ENCODE data around the gene PCBP3. TPM values are rescaled to one million over a fixed set of nuclear protein-coding genes. Genes with fewer than 3 reads are reported as not detected.
"Not testable (repeated sequence)": the region's sequence is repeated elsewhere in the genome, so short reads cannot be mapped to it uniquely, and the experiment has no call there.

PCBP3 gene
- total RNA-seq, 2 experiments from 2014 or later, result 3.4 to 3.8 TPM

DNA sequence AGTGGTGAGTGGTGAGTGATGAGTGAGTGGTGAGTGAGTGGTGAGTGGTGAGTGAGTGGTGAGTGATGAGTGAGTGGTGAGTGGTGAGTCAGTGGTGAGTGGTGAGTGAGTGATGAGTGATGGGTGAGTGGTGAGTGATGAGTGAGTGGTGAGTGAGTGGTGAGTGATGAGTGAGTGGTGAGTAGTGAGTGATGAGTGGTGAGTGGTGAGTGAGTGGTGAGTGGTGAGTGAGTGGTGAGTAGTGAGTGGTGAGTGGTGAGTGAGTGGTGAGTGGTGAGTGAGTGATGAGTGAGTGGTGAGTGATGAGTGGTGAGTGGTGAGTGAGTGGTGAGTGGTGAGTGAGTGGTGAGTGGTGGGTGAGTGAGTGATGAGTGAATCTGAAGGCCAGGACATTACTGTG is 172.3 kb downstream of the PCBP3 start:
- DNase-seq; H3K9me3 ChIP-seq (ENCODE audit: control insufficient read depth in 1 of 2, insufficient read depth in 1 of 2, low read length in 2 of 2); H3K9me3 Mint-ChIP-seq; POLR2A ChIA-PET; H3K4me3 ChIP-seq (ENCODE audit: low read length); CTCF ChIA-PET; H3K36me3 ChIP-seq (ENCODE audit: insufficient read depth, low read length); H3K27ac ChIP-seq (ENCODE audit: low read depth in 1 of 2, low read length in 2 of 2); ATAC-seq (ENCODE audit: poor library complexity); H3K27ac Mint-ChIP-seq; H3K27me3 Mint-ChIP-seq; H3K36me3 Mint-ChIP-seq (ENCODE audit: low read depth); H3K27me3 ChIP-seq (ENCODE audit: control insufficient read depth in 1 of 2, insufficient read depth in 2 of 2, low read length in 2 of 2); H3K4me3 Mint-ChIP-seq: not testable (repeated sequence)
- peaks cover 15% of the 10 kb centered on the region for H3K4me1 ChIP-seq (ENCODE audit: insufficient read depth, low read length)
- intact Hi-C loops (cut with DNase I, micrococcal nuclease), result loop anchor here in 1 of 2 experiments (10.0 kb wide), 2 partner anchors 51 to 171 kb away; partner anchors contain the start of gene PCBP3
- peaks cover 20% of the 10 kb centered on the region for H3K4me1 Mint-ChIP-seq (ENCODE audit: low read depth)

DNA sequence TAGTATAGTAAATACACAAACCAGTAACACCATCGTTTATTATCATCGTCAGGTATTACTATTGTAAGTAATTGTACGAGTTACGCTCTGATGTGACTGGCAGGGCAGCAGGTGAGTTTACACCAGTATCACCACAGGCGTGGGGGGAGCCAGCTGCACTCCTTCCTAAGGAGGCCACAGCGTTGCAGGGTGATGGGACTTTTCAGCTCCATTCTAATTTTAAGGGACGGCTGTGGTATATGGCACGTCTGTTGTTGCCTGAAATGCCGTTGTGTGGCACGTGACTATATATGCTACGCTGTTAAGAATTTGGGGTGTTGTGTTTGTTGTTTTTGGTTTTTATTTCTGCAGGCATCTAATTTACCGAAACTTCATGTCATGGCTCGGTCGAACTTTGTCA is 173.3 kb downstream of the PCBP3 start:
- ATAC-seq (ENCODE audit: poor library complexity) (no peak), DNase-seq (no peak)
- peaks cover 25% of the 10 kb centered on the region for H3K4me1 Mint-ChIP-seq (ENCODE audit: low read depth)
- no peaks in the 10 kb centered on the region for H3K9me3 ChIP-seq (ENCODE audit: control insufficient read depth in 1 of 2, insufficient read depth in 1 of 2, low read length in 2 of 2)
- H3K27ac ChIP-seq (ENCODE audit: low read depth in 1 of 2, low read length in 2 of 2), result no peak overlapping the region
- H3K27ac Mint-ChIP-seq, result no peak overlapping the region
- H3K27me3 ChIP-seq (ENCODE audit: control insufficient read depth in 1 of 2, insufficient read depth in 2 of 2, low read length in 2 of 2), result no peaks in the 10 kb centered on the region
- no peaks in the 10 kb centered on the region for H3K36me3 ChIP-seq (ENCODE audit: insufficient read depth, low read length)
- no peaks in the 10 kb centered on the region for H3K36me3 Mint-ChIP-seq (ENCODE audit: low read depth)
- H3K4me1 ChIP-seq (ENCODE audit: insufficient read depth, low read length), result peaks cover 17% of the 10 kb centered on the region
- H3K4me3 Mint-ChIP-seq, result no peak overlapping the region
- intact Hi-C loops (cut with DNase I, micrococcal nuclease), result loop anchor here in 1 of 2 experiments (10.0 kb wide), 2 partner anchors 52 to 172 kb away; partner anchors contain the start of gene PCBP3
- ChIA-PET CTCF (no interaction called here), POLR2A (no interaction called here)
- H3K4me3 ChIP-seq (ENCODE audit: low read length), result no peak overlapping the region
- TF ChIP-seq, protein P1, sequence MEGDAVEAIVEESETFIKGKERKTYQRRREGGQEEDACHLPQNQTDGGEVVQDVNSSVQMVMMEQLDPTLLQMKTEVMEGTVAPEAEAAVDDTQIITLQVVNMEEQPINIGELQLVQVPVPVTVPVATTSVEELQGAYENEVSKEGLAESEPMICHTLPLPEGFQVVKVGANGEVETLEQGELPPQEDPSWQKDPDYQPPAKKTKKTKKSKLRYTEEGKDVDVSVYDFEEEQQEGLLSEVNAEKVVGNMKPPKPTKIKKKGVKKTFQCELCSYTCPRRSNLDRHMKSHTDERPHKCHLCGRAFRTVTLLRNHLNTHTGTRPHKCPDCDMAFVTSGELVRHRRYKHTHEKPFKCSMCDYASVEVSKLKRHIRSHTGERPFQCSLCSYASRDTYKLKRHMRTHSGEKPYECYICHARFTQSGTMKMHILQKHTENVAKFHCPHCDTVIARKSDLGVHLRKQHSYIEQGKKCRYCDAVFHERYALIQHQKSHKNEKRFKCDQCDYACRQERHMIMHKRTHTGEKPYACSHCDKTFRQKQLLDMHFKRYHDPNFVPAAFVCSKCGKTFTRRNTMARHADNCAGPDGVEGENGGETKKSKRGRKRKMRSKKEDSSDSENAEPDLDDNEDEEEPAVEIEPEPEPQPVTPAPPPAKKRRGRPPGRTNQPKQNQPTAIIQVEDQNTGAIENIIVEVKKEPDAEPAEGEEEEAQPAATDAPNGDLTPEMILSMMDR (IDR thresholded peaks at IDR 0.05), result no peak
- no peaks in the 10 kb centered on the region for H3K27me3 Mint-ChIP-seq
- H3K9me3 Mint-ChIP-seq, result no peaks in the 10 kb centered on the region

DNA sequence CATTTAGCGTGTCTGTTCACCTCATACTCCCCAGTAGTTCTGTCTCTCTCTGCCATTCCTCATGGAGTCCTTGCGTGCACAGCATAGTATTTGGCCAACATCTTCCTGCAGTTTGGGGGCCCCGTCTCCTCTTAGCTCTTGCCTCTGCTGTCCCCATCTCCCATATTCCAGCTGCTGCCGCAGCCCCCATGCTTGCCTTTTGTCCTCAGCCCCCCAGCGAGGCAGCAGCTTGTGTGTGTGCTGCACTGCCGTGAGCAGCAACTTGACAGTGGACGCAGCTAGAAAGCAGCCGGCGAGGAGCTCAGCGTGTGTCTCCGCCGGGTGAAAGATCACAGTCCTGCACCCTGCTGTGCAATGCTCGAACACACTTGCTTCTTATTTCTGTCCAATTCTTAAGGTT is 173.8 kb downstream of the PCBP3 start:
- no peak overlapping the region for H3K27ac Mint-ChIP-seq
- POLR2A ChIA-PET, result no interaction called here
- no peaks in the 10 kb centered on the region for H3K27me3 ChIP-seq (ENCODE audit: control insufficient read depth in 1 of 2, insufficient read depth in 2 of 2, low read length in 2 of 2)
- H3K4me1 ChIP-seq (ENCODE audit: insufficient read depth, low read length), result peaks cover 17% of the 10 kb centered on the region
- CTCF ChIA-PET, result no interaction called here
- intact Hi-C loops (cut with DNase I, micrococcal nuclease), result loop anchor here in 1 of 2 experiments (10.0 kb wide), 2 partner anchors 53 to 173 kb away; partner anchors contain the start of gene PCBP3
- no peaks in the 10 kb centered on the region for H3K27me3 Mint-ChIP-seq
- no peak overlapping the region for H3K4me3 ChIP-seq (ENCODE audit: low read length)
- no peaks in the 10 kb centered on the region for H3K36me3 Mint-ChIP-seq (ENCODE audit: low read depth)
- DNase-seq, result no peak
- no peak overlapping the region for H3K27ac ChIP-seq (ENCODE audit: low read depth in 1 of 2, low read length in 2 of 2)
- H3K36me3 ChIP-seq (ENCODE audit: insufficient read depth, low read length), result no peaks in the 10 kb centered on the region
- TF ChIP-seq, protein P1 (IDR thresholded peaks at IDR 0.05), result no peak
- H3K4me3 Mint-ChIP-seq, result no peak overlapping the region
- ATAC-seq (ENCODE audit: poor library complexity), result no peak
- no peaks in the 10 kb centered on the region for H3K9me3 Mint-ChIP-seq
- no peaks in the 10 kb centered on the region for H3K9me3 ChIP-seq (ENCODE audit: control insufficient read depth in 1 of 2, insufficient read depth in 1 of 2, low read length in 2 of 2)
- peaks cover 25% of the 10 kb centered on the region for H3K4me1 Mint-ChIP-seq (ENCODE audit: low read depth)

DNA sequence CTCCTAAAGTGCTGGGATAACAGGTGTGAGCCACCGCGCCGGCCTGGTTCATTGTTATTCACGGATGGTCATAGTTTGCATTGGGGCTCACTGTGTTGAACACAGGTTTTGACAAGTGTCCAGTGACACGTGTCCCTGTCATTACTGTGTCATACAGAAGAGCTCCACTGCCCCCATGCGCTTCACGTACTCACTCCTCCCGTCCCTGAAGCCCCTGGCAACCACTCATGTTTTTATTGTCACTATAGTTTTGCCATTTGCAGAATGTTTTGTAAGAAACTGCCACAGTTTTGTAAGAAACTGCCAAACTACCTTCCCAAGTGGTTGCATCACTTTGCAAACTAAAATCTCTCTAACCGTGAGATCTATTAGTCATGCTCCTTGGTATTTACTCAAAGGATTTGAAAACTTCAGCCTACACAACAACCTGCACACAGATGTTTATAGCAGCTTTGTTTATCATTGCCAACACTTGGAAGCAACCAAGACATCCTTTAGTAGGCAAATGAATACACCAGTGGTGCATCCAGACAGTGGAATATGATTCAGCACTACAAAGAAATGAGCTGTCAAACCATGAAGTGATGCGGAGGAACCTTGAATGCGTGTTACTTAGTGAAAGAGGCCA is 174.9 kb downstream of the PCBP3 start:
- no peaks in the 10 kb centered on the region for H3K27me3 Mint-ChIP-seq
- peak in 2 of 14 experiments; percentile 13 to 32 for DNase-seq
- no peaks in the 10 kb centered on the region for H3K36me3 Mint-ChIP-seq (ENCODE audit: low read depth)
- H3K9me3 ChIP-seq (ENCODE audit: control insufficient read depth in 1 of 2, insufficient read depth in 1 of 2, low read length in 2 of 2), result no peaks in the 10 kb centered on the region
- peaks cover 17% of the 10 kb centered on the region for H3K4me1 ChIP-seq (ENCODE audit: insufficient read depth, low read length)
- TF ChIP-seq, protein P1 (IDR thresholded peaks at IDR 0.05), result no peak
- POLR2A ChIA-PET, result no interaction called here
- peak overlapping the region; percentile 29 for H3K27ac Mint-ChIP-seq
- H3K36me3 ChIP-seq (ENCODE audit: insufficient read depth, low read length), result no peaks in the 10 kb centered on the region
- intact Hi-C loops (cut with DNase I, micrococcal nuclease), result loop anchor here (2.0 to 10.0 kb wide), 3 partner anchors 54 to 380 kb away; partner anchors contain the start of gene PCBP3 (in 1 of the 2)
- H3K4me3 ChIP-seq (ENCODE audit: low read length), result no peak overlapping the region
- ATAC-seq (ENCODE audit: poor library complexity), result peak; percentile 54
- H3K27ac ChIP-seq (ENCODE audit: low read depth in 1 of 2, low read length in 2 of 2), result no peak overlapping the region
- CTCF ChIA-PET, result no interaction called here
- H3K9me3 Mint-ChIP-seq, result no peaks in the 10 kb centered on the region
- H3K4me1 Mint-ChIP-seq (ENCODE audit: low read depth), result peaks cover 25% of the 10 kb centered on the region
- no peak overlapping the region for H3K4me3 Mint-ChIP-seq
- H3K27me3 ChIP-seq (ENCODE audit: control insufficient read depth in 1 of 2, insufficient read depth in 2 of 2, low read length in 2 of 2), result no peaks in the 10 kb centered on the region

Data from CD4-positive, alpha-beta T cell (primary cell).